ENCODE data around the gene ZSWIM6. TPM values are rescaled to one million over a fixed set of nuclear protein-coding genes. Genes with fewer than 3 reads are reported as not detected.

Gene ZSWIM6
- polyA plus RNA-seq, 3 donors, result 1.7 to 33.5 (median 2.7) TPM

- Mint-ChIP-seq H3K27me3 (ENCODE audit: low read depth in 3 of 3) (peaks cover 0 to 1% (median 0%) of the 10 kb centered on the region in 3 donors), H3K4me1 (peaks cover 6% of the 10 kb centered on the region), H3K27ac (peak overlapping the region in 1 of 7 donors; percentile 5), H3K4me3 (no peak overlapping the region), H3K9me3 (peaks cover 0 to 6% (median 2%) of the 10 kb centered on the region in 7 donors), H3K36me3 (peaks cover 18 to 21% of the 10 kb centered on the region in 2 donors)
- no peaks in the 10 kb centered on the region for H3K4me1 ChIP-seq (ENCODE audit: control insufficient read depth in 1 of 2, insufficient read depth in 2 of 2, low read length in 2 of 2)
- H2AFZ ChIP-seq (ENCODE audit: insufficient read depth, low read depth, low read length, poor library complexity, severe bottlenecking), result no peak overlapping the region
- no peaks in the 10 kb centered on the region for H3K9me3 ChIP-seq (replicated peaks in 1 of 2; ENCODE audit: control insufficient read depth in 1 of 2, insufficient read depth in 1 of 2, low read length in 2 of 2)
- 100% methylated on average over 2 of the region's 2 CpGs for WGBS (ENCODE audit: insufficient coverage)
- H3K4me2 ChIP-seq (replicated peaks; ENCODE audit: extremely low read depth, low read length, poor library complexity, severe bottlenecking), result no peak overlapping the region
- peaks cover 7 to 14% of the 10 kb centered on the region in 2 donors for H3K36me3 ChIP-seq (replicated peaks in 1 of 2; ENCODE audit: control insufficient read depth in 1 of 2, insufficient read depth in 2 of 2, low read length in 2 of 2)
- H3K79me2 ChIP-seq (ENCODE audit: insufficient read depth, low read length), result peaks cover 52% of the 10 kb centered on the region
- H3K27me3 ChIP-seq (ENCODE audit: control insufficient read depth in 2 of 2, insufficient read depth in 2 of 2, low read length in 2 of 2), result no peaks in the 10 kb centered on the region
- peaks cover 84% of the 10 kb centered on the region for H4K20me1 ChIP-seq (ENCODE audit: insufficient read depth, low read length)
- H3K9ac ChIP-seq (ENCODE audit: insufficient read depth, low read length, poor library complexity, severe bottlenecking), result no peak overlapping the region
- no peak for DNase-seq
- H3K27ac ChIP-seq (ENCODE audit: low read depth in 1 of 2, low read length in 2 of 2), result no peak overlapping the region
- no peak overlapping the region for H3K4me3 ChIP-seq (replicated peaks in 1 of 3; ENCODE audit: low read depth in 2 of 3, low read length in 3 of 3)
- no peak for TF ChIP-seq CTCF (IDR thresholded peaks at IDR 0.05)
- intact Hi-C loops (cut with micrococcal nuclease), result no loop called here
Measured at GRCh38 chr5:61516946-61517345, 184.9 kb downstream of the ZSWIM6 start.

DNA sequence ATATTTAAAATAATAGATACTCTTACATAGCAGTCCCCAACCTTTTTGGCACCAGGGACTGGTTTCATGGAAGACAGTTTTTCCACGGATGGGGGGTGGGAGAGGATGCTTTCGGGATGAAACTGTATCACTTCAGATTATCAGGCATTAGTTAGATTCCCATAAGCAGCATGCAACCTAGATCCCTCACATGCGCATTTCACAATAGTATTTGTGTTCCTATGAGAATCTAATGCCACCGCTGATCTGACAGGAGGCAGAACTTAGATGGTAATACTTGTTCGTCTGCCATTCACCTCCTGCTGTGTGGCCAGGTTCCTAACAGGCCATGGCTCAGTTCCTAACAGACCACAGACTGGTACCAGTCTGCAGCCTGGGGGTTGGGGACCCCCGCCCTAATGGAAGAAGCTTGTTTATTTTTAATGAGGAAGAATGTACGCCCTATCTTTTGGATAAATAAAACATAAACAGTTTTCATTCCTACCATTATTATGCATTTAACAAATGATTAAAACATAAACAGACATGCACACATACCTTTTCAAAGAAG is 187.7 kb downstream of the ZSWIM6 start:
- no peak overlapping the region for H2AFZ ChIP-seq (ENCODE audit: insufficient read depth, low read depth, low read length, poor library complexity, severe bottlenecking)
- H3K27ac Mint-ChIP-seq, result peak overlapping the region in 1 of 7 donors; percentile 40

More for the DNA sequence above, 187.7 kb downstream of the ZSWIM6 start:
- Histone ChIP-seq H3K36me3 (replicated peaks in 1 of 2; ENCODE audit: control insufficient read depth in 1 of 2, insufficient read depth in 2 of 2, low read length in 2 of 2) (peaks cover 21 to 37% of the 10 kb centered on the region in 2 donors), H3K4me3 (replicated peaks in 1 of 3; ENCODE audit: low read depth in 2 of 3, low read length in 3 of 3) (no peak overlapping the region), H3K27me3 (ENCODE audit: control insufficient read depth in 2 of 2, insufficient read depth in 2 of 2, low read length in 2 of 2) (no peaks in the 10 kb centered on the region), H3K9me3 (replicated peaks in 1 of 2; ENCODE audit: control insufficient read depth in 1 of 2, insufficient read depth in 1 of 2, low read length in 2 of 2) (no peaks in the 10 kb centered on the region), H3K4me2 (replicated peaks; ENCODE audit: extremely low read depth, low read length, poor library complexity, severe bottlenecking) (no peak overlapping the region), H3K9ac (ENCODE audit: insufficient read depth, low read length, poor library complexity, severe bottlenecking) (no peak overlapping the region), H3K27ac (ENCODE audit: low read depth in 1 of 2, low read length in 2 of 2) (no peak overlapping the region), H3K4me1 (ENCODE audit: control insufficient read depth in 1 of 2, insufficient read depth in 2 of 2, low read length in 2 of 2) (no peaks in the 10 kb centered on the region), H3K79me2 (ENCODE audit: insufficient read depth, low read length) (peaks cover 40% of the 10 kb centered on the region), H4K20me1 (ENCODE audit: insufficient read depth, low read length) (peaks cover 84% of the 10 kb centered on the region)
- WGBS (ENCODE audit: insufficient coverage), result 100% methylated on average over 3 of the region's 7 CpGs
- no peak for TF ChIP-seq CTCF (IDR thresholded peaks at IDR 0.05)
- peaks cover 6% of the 10 kb centered on the region for H3K4me1 Mint-ChIP-seq
- H3K4me3 Mint-ChIP-seq, result no peak overlapping the region
- peaks cover 0 to 6% (median 2%) of the 10 kb centered on the region in 7 donors for H3K9me3 Mint-ChIP-seq
- peaks cover 0 to 1% (median 0%) of the 10 kb centered on the region in 3 donors for H3K27me3 Mint-ChIP-seq (ENCODE audit: low read depth in 3 of 3)
- DNase-seq, result no peak
- intact Hi-C loops (cut with micrococcal nuclease), result no loop called here
- H3K36me3 Mint-ChIP-seq, result peaks cover 33 to 34% of the 10 kb centered on the region in 2 donors
